G401.6 (cell line): ENCODE measurements around the gene RYR3.
"Not testable (repeated sequence)": the region's sequence is repeated elsewhere in the genome, so short reads cannot be mapped to it uniquely, and the experiment has no call there.

Source experiments
- FAIRE-seq: peaks from 2 replicates; lab custom pipeline; 2012; peaks lifted over from hg19 to GRCh38; lab: Jason Lieb, UNC

The RYR3 gene

DNA sequence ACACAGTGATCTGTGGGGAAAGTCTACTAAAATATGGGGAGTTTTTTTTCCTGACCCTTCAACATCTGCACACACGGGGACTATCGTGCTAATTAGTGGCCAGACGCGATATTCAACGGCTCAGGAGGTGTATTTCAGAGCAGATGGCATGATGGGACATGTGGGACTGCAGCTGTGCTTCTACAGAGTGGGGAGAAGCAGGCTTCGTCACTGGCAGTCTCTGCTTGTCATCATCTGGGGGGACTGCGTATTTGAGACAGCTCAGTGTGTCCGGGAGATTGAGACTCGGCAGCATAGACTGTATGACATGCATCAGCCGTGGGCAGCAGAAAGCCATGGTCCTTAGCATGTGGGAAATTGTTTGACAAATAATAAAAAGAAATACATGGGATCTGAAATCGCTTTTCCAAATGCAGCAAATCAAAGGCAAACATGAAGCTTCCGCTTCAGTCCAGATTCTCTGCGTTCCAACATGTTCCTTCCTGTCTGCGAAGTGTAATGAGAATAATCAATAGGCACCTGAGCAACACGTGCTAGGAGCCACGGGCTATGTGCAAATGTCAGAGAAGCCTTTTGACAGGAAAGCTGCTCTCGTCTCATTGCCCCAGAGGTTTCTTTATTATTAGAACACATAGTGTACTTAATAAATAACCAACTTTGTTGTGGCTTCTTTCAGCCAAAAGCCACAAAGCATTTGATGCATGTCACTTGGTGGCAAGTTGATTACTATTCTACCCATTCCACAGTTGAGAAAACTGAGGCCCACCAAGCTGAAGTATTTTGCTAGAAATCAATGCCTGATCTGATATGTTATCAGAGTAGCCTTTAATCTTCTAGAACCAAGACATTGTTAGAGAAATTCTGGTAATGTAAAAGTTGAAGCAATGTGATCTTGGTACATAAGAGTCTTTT is 276.3 kb downstream of the RYR3 start:
- no peak for FAIRE-seq

- FAIRE-seq, result no peak
These were observed 277.0 kb downstream of the RYR3 start for GRCh38 chr15:33587773-33588172.

GRCh38 chr15:33592864-33593263 is 282.1 kb downstream of the RYR3 start:
- no peak for FAIRE-seq

DNA sequence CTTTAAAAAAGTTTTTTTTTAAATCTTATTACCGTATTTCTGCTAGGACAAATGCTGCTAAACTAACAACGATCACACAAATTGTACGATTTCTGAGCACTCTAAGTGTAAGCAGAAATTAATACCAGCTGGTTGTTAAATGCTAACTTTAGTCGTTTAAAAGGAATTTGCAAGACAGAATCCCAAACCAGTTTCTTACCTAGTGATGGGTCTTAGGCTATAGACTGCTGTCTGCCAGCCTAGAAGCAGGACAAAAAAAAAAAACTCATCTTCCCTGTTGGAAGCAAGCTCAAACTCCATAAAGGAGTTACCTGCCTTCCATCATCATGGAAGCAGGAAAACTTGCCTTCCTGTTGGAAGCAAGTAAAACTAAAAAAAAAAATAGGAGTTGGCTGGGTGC is 287.6 kb downstream of the RYR3 start:
- FAIRE-seq, result not testable (repeated sequence)

- FAIRE-seq, result no peak
These were observed 289.4 kb downstream of the RYR3 start for GRCh38 chr15:33600212-33600611.

GRCh38 chr15:33601461-33601860 is 290.7 kb downstream of the RYR3 start:
- no peak for FAIRE-seq

GRCh38 chr15:33608714-33609113 is 297.9 kb downstream of the RYR3 start:
- no peak for FAIRE-seq

- no peak for FAIRE-seq
These were observed 302.0 kb downstream of the RYR3 start for GRCh38 chr15:33612721-33613304.

DNA sequence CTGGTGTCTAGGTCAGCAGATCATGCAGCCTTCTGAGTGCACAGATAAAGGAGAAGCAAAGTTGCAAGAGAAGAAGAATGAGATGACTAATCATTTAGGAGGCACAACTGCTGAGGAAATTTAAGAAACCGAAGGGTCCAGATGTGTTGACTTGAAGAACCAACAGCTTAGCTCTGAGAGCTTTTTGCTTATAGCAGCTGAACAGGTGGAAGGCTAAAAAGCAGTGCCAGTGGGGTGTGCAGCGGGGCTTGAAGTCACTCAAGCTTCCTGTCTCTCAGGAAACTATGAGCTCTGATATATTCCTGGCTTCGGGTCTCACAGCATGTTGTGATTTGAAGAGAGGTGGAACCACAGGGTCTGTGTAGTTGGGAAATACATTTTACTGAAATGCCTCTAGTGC is 305.7 kb downstream of the RYR3 start:
- no peak for FAIRE-seq

DNA sequence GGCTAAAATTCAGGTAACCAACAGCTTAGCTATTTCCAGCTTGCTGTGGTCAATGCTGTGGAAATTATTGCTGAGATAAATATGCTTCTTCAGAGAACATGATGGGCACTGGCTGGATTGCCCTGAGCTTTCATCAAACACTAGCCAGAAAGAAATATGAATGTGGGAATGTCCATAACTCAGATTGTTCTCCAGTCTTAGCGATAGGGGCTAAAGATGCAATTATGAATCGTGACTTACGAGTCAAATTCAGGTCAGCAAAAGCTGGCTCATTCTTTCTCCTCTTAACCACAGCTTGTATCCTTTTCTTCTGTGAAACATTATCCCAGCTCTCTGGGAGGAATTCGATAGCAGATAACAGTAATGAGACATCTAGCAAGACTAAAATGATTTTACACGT is 307.6 kb downstream of the RYR3 start:
- no peak for FAIRE-seq

GRCh38 chr15:33621141-33621540 is 310.4 kb downstream of the RYR3 start:
- FAIRE-seq, result no peak

GRCh38 chr15:33623010-33623409 is 312.2 kb downstream of the RYR3 start:
- no peak for FAIRE-seq

GRCh38 chr15:33624439-33624838 is 313.7 kb downstream of the RYR3 start:
- FAIRE-seq, result no peak

GRCh38 chr15:33629647-33630046 is 318.9 kb downstream of the RYR3 start:
- FAIRE-seq, result no peak

DNA sequence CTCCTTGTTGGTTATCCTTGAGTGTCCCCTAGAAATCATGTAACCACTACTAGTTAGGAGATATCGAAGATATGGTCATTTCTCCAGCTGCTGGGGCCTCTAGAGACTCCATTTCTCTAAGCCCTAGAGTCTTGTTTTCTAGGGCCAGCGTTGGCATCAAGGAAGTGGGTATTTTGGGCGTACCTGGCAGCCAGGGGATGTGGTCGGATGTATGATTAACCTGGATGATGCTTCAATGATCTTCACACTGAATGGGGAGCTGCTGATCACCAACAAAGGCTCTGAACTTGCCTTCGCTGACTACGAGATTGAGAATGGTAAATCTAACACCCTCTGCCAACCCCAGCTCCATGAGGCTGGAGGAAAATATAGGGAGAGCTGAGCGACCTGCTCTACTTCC is 325.5 kb downstream of the RYR3 start:
- no peak for FAIRE-seq

DNA sequence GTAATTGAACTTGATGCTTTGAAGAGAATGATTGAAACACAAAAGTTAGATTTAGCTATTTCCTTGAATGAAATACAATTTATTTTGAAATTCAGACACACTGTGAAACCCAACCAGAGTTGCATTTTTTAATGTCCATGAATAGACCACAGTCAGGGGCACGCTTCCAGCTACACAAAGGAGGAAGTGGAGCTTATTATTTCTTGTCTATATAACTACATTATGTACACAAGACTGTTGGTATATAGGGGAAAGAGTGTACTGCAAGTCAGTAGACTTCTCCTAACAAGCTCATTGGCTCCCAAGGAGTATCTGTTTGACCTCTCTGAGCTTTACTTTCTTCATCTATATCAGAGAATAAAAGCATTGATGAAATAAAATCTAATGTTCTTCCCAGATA is 326.2 kb downstream of the RYR3 start:
- no peak for FAIRE-seq

GRCh38 chr15:33638453-33638852 is 327.7 kb downstream of the RYR3 start:
- FAIRE-seq, result no peak

- FAIRE-seq, result no peak
These were observed 328.3 kb downstream of the RYR3 start for GRCh38 chr15:33639051-33639450.

DNA sequence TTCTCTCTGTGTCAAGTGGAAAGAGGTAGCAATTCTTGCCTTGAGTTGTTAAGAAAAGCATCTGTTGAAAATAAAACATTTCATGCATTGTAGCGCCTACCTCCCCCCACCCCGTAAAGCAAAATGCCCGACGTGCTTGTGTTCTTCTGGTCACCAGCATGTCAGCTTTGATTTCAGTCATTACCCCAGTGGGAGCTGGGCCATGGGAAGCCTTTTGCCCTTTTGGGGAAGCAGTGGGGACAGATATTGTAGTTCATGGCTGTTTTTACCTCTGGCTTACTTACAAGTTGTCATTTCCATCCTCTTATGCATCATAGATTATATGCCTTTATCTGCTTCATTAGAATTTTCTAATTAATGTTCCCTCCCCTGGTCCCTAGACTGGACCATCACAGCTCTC is 328.7 kb downstream of the RYR3 start:
- FAIRE-seq, result no peak

DNA sequence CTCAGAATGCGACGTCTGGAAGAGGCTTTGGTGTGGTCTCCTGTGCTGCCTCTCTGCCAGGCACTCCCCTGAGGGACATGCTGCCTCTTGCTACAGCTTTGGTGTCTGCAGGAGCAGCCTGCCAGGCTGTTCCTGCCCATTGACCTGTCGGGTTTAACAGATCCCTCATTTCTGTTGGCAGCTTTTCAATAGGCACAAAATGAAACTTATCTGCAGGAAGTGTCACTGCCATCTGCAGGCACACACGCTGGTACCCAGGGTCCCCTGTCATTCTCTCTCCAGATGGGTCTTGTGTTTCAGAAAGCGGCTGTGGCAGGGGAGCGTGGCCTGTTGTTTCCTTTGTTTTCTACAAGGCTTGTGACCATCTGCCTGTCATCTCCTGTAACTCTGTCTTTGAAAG is 329.2 kb downstream of the RYR3 start:
- no peak for FAIRE-seq

GRCh38 chr15:33641069-33641468 is 330.3 kb downstream of the RYR3 start:
- FAIRE-seq, result no peak

DNA sequence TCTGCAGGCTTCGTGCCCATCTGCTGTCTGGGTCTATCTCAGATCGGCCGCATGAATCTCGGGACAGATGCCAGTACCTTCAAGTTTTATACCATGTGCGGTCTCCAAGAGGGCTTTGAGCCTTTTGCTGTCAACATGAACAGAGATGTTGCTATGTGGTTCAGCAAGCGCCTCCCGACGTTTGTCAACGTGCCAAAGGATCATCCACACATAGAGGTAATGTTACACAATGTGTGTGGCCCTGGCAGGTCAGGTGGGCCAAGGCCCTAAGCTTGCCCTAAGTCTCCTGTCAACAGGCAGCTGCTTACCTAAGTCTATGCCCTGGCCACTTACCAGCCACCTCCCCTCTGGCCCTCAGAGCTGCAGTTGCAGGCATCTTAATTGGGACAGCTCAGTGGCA is 333.5 kb downstream of the RYR3 start:
- FAIRE-seq, result no peak

GRCh38 chr15:33646744-33647143 is 336.0 kb downstream of the RYR3 start:
- FAIRE-seq, result no peak
